GF-D8 (cell line): ENCODE measurements around the gene H19.

Experiments used
- DNase-seq: peaks from one replicate; lab custom pipeline; 2025; lab: John Stamatoyannopoulos, UW

The H19 gene

GRCh38 chr11:1982873-1983600, 14.6 kb downstream of the H19 start:
- no peak for DNase-seq

DNA sequence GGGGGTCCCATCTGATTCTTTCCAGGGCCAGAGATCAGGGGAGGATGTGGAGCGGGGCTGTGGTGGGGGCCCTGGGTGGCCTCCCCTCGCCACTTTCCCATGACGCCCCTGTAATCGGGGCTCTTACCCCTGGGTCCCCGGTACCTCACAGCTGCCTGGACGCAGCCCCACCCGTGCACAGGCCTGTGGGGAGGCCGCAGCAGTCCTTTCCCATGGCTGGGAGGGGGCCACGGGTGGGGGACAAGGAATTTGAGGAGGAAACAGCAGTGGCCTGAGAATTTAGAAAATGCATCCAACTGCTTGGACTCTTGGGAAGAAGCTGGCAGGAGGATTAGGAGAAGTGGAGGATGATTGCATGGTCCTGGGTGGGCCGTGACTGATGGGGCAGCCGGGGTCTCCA, 18.0 kb downstream of the H19 start:
- no peak for DNase-seq

GRCh38 chr11:1978720-1979473, 18.7 kb downstream of the H19 start:
- no peak for DNase-seq

- DNase-seq, result no peak
Observed at GRCh38 chr11:1975185-1975584, 22.5 kb downstream of the H19 start.

GRCh38 chr11:1970956-1971355, 26.7 kb downstream of the H19 start:
- no peak for DNase-seq

DNA sequence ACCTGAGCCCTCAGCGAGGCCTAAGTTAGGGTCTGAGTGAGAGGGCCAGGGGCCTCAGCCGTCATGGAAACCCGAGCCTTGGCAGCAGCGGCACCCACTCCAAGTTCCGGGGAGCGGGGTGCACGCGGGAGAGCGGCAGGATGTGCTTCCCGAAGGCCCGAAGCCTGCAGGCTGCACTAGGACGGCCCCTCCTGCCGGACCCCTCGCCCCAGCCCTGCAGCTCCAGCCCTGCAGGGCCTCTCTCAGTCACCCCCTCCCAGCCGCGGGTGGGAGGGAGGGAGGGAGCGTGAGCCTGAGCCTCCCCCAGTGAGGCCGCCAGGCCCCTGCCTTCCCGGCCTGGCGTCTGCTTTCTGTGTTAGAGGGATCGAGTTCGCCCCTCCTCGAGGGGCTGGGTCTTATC, 27.9 kb downstream of the H19 start:
- no peak for DNase-seq

DNA sequence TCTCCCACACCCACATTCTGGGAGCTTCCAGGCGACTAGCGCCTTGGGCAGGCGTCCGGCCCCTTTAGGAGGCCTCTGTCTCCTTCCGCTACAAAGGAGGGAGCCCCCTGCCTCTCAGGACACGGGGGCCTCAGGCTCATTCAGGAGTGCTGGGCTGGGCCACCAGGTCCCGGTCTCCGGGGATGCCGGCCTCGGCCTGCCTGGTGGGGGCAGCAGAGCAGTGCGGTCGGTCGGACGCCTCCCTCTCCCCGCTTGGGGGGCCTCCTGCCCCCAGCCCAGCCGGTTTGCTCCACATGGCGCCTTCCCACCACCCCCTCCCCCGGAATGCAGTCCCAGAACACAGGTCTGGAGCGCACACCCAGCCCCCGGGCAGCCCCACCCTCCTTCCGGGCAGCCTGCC, 28.6 kb downstream of the H19 start:
- no peak for DNase-seq

- no peak for DNase-seq
Observed at GRCh38 chr11:1968454-1969002, 29.1 kb downstream of the H19 start.

DNA sequence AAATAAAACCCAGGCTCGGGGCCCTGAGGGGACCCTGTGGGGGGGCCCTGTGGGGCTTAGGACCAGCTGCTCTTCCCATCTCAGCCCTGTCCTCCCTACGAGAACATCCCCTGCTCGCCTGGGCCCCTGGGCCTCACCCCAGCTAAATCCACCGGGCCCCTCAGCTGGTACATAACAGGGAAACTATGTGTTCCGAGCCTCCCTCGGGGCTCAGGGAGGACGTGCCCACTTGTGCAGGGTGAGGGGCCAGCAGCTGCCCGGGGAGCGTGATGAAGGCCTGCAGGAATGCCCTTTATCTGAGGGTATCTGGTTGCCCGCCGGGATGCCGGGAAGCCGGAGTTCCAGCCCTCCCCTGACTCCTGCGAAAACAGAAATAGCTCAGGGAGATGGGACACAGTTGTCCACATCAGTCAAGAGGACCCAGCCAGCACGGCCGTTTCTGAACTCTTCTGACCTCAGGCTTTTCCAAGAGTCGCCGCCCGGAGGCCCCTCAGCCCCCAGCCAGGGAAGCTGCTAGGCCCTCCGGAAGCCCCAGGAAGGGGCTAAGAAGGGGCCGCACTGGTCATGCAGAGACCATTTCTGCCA, 29.9 kb downstream of the H19 start:
- DNase-seq, result no peak

GRCh38 chr11:1966531-1966930, 31.1 kb downstream of the H19 start:
- no peak for DNase-seq

DNA sequence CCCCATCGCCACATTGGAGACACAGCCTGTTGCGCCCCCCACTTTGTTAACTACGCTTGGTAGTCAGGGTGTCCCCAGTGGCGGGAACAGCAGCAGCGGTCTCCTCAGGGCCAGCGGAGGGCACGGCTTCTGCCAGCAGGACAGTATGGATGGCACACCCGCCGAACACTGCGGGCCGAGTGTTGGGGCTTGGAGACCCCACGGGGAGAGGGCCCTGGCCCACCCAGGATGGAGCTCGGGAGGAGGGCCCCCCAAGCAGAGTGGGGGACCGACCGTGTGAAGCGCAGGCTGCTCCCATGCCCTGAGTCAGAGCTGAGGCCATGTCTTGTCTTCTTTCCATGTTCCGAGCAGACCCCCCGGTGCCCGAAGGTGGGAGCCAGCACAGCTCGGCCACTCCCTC, 32.7 kb downstream of the H19 start:
- DNase-seq, result no peak

DNA sequence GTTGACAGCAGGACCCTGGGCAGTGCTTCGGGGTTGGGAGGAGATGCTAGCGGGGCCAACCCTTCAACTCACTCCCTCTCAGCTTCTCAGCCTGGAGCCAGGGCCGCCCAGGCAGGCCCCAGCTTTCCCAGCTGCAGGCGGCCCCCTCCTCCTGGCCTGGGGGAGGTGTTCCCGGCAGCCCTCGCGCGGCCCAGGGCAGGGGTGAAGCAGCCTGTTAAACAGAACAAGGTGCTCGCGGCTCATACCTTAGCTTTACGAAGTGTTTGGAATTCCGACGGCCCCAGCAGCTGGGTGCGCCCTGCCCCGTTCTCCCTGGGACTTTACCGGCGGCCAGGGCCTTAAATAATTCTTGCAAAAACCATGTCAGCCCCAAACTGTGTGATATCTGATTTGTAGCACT, 33.3 kb downstream of the H19 start:
- no peak for DNase-seq

GRCh38 chr11:1963864-1964263, 33.8 kb downstream of the H19 start:
- DNase-seq, result no peak

DNA sequence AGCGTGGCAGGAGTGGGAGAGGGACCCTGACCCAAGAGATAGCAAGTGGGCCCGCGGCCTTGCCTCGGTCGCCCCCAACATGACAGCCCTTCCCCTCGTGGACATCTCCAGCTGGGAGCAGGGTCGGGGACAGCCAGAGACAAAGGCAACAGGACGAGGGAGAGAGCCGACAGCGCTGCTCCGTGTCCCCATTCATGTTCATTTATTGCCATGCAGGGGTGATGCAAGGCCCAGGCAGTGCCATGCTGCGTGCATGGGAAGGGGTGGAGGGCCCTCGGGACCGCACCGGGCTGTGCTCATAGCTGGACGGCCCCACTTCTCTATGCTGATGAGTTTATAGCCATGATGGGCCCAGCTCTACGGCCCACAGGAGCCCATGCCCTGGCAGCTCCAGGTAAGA, 37.9 kb downstream of the H19 start:
- no peak for DNase-seq

DNA sequence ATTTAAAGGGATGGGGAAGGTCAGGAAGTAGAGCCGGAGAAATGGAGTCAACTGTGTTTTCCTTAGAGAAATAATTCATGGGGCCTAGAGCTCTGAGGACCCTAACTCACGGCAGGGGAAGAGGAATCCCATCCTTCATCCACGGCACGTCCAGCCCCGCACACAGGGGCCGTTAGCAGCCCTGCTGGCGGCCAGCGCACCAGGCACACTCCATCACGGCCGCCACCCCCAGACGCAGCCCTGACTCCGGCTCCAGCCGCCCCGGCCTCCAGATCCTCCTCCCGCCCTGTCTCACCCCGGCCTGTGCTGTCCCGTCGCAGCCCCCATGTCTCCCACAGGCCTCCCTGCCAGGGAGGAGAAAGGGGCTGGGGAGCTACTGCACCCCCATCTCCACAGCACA, 39.3 kb downstream of the H19 start:
- DNase-seq, result no peak

DNA sequence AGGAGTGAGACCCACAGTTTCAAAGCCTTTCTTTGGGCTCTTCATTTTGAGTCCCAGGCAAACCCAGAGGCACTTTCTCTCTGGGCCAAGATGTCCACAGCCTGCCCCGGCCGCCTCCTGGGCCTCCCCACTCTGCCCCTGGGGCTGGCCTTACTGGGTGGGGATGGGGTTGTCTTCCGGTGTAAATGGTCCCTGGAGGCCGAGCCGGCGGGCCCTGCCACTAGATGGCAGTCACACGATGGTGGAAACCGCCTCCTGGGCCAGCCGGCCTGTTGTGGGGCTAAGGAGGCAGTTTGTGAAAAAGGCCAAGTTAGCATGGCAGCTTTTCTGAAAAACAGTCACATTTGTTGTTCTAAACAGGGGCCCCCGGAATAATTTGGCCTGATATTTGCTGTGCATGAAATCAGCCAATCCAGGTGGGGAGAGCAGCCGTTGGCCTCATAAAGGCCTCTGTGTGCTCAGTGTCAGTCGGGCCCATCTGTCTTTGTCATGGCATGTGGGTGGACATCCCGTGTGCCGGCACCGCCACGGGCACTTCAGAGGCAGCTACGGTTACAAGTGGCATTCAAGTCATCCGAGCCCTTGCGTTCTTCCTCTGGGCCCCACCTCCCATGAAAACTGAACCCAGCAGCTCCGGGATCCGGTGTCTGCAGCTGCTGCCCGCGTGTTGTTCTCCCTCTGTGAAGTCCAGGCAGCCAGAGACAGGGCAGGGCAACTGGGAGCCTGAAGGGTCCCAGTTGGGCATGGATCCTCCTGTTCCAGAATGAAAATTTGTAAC, 44.0 kb downstream of the H19 start:
- DNase-seq, result no peak

- DNase-seq, result no peak
Observed at GRCh38 chr11:1952806-1953482, 44.7 kb downstream of the H19 start.

GRCh38 chr11:1949922-1950321, 47.7 kb downstream of the H19 start:
- DNase-seq, result no peak

DNA sequence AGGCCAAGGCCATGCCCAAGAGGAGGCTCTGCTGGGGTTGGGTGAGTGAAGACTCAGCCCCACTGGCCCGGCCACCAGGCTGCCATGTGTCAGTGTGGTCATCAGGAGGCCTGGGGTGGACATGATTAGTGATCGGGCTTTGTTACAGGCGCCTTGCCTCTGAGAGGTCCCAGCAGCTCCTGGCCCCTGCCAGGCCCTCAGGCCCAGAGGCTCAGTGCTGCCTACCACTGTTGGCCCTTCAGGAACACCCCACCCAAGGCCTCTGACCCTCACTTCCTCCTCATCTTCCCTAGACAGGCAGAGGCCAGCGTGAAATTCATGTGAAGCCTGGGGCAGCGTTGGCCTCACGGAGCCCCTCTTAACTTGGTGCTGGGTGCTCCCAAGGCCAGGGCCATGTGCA, 48.3 kb downstream of the H19 start:
- no peak for DNase-seq

DNA sequence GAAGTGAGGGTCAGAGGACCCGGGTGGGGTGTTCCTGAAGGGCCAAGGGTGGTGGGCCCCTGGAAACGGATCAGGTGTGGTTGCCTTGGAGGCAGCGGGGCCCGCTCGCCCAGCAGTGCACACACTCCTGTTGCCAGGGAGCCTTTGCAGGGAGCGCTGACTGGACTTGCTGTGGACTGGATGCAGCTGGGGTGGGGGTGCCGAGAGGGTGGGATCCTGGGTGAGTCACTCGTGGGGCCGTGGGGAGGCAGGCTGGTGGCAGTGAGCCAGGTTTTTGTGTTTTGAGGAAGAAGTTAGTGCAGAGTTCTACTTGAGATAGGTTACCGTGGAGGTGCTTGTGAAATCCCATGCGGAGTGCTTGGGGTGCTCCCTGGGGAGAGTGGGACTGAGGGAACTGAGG, 49.3 kb downstream of the H19 start:
- no peak for DNase-seq

DNA sequence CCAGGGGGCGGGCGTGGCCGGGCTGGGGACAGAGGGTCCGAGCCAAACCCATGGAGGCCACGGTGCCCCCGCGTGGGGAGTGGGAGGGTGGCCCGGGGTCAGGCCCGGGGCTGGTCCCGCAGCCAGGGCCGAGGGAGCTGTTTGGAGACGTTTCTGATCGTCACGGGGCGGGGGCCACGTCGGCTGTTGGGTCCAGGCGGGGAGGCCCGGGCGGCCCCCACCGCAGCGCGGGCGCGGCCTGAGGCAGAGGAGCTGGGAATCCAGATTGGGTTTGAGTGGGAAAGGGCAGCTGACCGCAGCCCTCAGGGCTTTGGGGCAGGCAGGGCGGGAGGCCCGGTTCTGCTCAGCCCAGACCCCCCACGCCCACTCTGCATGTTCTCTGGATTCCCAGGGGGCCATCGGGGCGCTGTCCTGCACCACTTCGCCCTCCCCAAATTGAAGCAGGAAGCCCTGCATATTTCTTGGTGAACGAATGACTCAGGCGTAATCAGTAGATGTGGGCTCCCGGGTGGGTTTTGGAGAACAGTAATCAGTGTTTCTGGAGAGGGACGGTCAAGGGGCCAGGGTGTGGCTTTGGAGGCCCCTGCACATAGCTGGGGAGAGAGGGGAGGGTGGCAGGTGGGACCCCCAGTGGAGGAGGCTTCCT, 49.9 kb downstream of the H19 start:
- DNase-seq, result no peak
